Activated naive CD4-positive, alpha-beta T cell treated with anti-CD3 and anti-CD28 coated beads, Interleukin-2, amount 50 U/mL, for 16 hours (primary cell): ENCODE data around the gene RPS19.
"Not testable (repeated sequence)": the region's sequence is repeated elsewhere in the genome, so short reads cannot be mapped to it uniquely, and the experiment has no call there.

Experiments used
- DNase-seq: peaks from one replicate; pipeline ENCODE4 v3.0.0-alpha.2; 2020

Gene RPS19

GRCh38 chr19:41860419-41861115 is 512 bp downstream of the RPS19 start:
- peak; percentile 56 for DNase-seq

- DNase-seq = no peak
Measured at GRCh38 chr19:41861116-41861768, 1.2 kb downstream of the RPS19 start.

DNA sequence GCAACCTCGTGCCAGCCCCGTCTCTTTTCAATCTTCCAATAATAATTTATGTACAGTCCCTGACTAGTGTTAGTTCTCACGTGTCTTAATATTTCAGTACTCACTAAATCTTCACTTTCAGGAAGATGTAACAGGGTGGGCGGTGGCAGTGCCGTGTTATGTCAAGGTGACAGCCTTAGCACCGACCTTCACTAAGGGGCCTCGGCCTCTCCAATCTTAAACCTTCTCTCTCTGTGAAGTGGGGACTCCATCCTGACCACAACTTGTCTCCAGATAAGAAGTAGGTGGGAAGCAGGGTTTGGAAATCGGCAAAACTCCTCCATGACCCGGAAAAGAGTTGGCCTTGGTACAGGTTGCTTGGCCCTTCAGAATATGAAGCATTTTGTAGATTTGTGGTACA is 1.8 kb downstream of the RPS19 start:
- no peak for DNase-seq

GRCh38 chr19:41862445-41862986 is 2.5 kb downstream of the RPS19 start:
- DNase-seq = no peak

- DNase-seq = no peak
Measured at GRCh38 chr19:41863209-41863931, 3.3 kb downstream of the RPS19 start.

DNA sequence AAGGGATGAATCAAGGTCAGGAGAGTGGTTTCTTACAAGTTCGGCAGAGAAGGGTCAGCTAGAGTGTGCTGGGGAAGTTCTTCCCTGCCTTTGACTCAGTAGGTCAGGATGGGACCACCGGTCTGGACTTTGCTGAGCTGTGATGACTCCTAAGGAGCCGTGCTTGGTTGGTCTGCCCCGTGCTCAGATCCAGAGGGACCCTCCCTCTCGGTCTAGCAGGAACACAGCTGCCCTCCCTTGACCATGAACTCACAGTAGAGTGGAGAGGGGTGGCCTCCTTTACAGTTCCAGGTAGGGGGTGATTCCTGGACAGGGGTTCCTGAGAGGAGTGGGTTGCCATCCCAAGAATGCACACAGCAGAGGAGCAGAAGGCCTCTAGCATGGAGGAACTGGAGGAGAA is 4.3 kb downstream of the RPS19 start:
- no peak for DNase-seq

GRCh38 chr19:41866284-41866683 is 6.2 kb downstream of the RPS19 start:
- no peak for DNase-seq

DNA sequence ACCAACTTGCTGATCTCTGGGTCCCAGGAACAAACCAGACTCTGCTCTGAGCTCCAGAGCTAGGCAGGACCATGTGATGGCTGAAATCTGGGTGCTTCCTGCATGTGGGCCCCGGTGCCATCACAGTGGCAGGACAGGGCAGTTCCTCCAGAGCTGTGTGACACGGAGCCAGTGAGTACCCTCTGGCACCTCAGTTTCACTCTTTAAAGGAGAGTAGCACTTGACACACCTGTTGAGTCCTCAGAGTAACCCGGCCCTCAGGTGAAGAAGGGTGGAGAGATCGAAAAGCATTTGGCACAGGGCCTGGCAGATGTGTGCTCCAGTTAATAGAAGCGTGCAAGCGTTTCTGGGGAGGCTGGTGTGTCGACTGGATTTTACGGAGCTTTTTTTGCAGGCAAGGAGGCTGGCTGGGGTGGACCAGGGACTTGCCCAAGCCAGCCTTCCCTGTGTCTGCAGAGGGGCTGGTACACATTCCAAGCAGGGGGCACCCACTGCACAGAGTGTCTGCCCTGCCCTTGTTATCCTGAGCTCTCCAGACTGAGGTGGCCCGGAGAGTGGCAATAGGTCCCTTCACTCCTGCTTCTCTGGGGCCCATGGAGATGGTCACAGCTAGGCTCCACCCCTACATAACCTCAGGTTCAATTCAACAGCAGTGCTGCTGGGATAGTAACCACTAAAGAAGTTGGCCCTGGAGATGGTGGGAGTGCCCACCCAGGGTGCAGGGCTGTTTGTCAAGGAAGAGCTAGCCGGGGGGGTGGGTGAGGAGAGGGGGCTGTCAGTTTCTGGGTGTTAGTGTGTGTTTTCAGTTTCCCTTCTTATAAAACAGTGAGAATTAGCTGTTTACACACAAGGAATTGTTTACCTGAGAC is 8.3 kb downstream of the RPS19 start:
- DNase-seq = no peak

GRCh38 chr19:41868989-41869300 is 8.9 kb downstream of the RPS19 start:
- no peak for DNase-seq

DNA sequence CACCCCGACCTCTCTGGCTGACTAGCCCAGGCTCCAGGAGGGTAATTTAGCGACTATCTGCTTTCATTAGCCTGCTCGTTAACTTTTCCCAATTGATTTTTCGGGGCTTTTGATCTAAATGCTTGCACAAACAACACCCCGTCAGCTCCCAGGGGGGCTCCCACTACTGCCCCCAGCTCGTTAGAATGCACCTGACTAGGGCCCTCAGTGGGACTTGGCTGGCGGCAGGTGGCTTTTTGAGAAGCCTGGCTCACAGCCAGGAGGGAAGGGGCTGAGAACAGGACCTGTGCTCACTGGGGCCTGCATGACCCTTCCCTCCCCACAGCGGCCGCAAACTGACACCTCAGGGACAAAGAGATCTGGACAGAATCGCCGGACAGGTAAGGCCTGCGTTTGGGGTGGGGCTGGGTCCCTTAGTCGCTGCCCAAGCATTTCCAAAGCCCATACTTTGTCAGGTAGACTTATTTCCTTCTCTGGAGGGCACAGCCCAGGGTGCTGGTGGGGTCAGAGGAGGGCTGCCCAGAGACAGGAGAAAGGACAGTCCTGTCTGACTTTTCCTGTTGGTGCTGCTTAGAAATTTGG is 9.4 kb downstream of the RPS19 start:
- no peak for DNase-seq

- no peak for DNase-seq
Measured at GRCh38 chr19:41870401-41870873, 10.4 kb downstream of the RPS19 start.

DNA sequence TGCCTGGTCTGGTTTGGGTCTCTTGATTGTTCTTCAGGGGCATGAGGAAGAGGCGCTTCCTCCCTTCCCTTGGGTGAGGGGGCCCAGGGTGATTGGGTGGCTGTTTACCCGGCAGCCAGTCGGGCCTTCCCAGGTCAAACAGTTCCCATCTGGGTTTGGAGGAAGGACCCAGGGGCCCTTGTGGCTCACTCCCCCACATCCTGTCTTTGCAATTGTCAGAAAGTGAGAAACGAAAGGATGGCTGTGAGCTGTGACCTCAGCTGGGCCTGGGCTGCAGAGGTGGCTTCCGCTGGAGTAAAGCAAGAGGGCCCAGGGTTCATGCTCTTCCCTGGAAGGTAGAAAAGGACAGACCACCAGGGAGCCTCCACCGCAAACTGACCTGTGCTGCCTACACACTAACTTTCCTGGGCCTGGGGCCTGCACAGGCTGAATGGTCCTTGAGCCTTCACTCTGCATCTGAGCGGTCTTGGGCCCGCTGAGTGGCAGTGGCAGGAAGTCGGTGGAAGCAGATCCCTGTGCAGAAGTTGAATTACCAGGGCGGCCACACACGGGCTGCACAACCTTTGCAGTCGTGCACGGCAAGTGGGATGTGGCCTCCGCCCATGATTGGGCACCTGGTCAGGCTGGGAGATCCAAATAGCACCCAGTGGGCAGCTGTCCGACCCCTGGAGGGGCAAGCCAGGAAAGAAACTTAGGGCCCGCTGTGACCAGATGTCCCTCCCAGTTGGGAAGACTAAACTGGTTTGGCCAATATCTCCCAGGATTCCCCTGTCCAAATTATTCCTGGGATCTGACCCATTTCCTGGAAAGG is 11.7 kb downstream of the RPS19 start:
- DNase-seq = peak; percentile 51

DNA sequence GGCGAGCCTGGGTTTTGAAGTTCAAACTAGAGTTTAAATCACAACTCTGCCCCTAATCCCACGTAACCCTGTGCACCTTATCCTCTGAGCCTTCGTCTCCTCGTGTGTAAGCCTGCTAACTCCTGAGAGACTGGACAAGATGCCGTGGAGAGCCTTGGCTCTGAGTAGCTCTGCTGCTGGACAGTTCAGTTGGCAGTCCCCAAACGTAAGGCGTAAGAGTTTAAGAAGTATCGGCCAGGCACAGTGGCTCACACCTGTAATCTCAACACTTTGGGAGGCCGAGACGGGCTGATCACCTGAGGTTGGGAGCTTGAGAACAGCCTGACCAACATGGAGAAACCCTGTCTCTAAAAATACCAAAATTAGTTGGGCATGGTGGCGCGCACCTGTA is 12.3 kb downstream of the RPS19 start:
- DNase-seq = no peak

DNA sequence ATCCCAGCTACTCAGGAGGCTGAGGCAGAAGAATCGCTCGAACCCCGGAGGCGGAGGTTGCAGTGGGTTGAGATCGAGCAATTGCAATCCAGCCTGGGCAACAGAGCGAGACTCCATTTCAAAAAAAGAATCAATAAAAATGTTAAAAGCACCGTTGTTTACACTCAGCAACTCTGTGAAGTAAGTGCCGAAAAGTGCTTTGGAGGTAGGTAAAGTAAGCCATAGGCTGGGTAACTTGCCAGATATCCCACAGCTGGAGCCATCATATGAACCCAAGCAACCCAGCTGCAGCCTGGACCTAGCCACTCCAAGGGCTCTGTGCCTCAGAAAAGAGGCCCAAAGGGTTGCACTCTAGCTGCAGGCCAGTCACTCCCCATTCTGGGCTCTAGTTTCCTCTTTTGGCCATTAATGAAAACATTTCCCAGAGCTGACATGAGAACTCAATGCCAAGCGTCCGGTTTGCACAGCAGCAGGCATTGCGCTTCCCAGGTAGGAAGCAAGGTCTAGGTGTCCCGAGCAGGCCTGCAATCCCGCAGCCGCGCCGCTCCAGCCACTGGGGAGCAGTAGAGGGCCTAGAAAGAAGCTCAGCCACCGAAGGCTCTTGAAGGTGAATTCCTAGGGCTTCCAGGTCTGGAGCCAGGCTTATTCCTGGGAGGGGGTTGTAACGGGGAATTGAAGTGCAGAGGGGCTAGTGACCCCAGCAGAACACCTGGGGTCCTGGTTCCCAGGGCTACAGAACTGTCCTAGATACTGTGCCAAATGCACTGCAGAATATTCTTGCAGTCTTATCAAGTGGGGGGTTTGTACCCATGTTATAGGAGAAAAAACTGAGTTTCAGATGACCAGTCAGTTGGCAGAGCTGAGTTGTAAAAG is 13.0 kb downstream of the RPS19 start:
- peak; percentile 72 for DNase-seq

DNA sequence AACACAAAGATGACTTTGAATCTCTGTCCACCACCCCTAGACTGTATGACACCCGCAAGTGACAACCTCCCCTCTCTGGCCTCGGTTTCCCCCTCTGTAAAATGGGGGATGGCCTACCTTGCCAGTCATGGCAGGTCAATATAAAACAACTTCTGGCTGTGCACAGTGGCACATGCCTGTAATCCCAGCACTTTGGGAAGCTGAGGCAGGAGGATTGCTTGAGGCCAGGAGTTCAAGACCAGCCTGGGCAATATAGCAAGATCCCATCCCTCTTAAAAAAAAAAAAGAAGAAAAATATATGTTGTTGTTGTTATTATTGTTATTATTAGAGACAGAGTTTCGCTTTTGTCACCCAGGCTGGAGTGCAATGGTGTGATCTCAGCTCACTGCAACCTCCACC is 15.9 kb downstream of the RPS19 start:
- DNase-seq = not testable (repeated sequence)

DNA sequence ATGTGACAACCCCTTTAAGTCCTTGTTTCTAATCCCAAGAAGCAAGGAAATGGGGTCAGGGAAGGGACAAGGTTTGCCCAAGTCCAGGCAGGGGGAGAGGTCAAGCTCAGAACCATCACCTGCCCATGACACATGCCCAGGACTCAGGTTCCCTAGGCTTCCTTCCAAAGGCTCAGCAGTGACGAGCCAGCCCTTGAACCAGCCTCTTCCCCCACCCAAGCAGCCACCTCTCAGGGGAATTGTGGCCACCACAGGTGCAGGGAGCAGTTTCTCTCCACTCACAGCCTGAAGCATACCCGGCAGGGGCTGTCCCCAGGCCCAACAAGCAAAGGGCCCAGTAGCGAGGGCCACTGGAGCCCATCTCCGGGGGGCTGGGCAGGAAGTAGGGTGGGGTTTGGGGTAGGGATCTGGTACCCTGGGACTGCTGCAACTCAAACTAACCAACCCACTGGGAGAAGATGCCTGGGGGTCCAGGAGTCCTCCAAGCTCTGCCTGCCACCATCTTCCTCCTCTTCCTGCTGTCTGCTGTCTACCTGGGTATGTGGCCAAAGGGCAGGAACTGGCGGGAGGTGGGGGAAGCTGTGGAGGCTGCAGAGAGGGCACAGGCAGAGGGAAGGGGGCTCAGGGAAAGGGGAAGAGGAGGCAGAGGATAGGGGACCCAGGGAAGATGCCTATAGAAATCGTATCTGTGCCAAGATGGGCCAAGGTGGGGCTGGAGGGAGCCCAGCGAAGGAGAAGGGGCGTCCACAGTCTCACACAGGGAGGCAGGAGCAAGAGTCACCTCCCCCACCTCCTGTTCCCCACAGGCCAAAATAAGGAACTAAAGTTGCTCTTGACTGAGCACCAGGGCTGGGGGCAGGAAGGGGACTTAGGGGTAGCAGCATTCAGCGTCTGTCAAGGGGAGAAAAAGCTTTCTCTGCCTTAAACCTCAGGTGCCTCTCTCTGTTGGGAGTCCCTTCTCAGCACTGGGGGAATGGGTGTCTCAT is 17.1 kb downstream of the RPS19 start, which contains the start of gene CD79A:
Gene CD79A (plus strand): TSS at position 433 of the 986 bp plus-strand sequence. CDS start 26 bp downstream, at position 459.
- no peak for DNase-seq

DNA sequence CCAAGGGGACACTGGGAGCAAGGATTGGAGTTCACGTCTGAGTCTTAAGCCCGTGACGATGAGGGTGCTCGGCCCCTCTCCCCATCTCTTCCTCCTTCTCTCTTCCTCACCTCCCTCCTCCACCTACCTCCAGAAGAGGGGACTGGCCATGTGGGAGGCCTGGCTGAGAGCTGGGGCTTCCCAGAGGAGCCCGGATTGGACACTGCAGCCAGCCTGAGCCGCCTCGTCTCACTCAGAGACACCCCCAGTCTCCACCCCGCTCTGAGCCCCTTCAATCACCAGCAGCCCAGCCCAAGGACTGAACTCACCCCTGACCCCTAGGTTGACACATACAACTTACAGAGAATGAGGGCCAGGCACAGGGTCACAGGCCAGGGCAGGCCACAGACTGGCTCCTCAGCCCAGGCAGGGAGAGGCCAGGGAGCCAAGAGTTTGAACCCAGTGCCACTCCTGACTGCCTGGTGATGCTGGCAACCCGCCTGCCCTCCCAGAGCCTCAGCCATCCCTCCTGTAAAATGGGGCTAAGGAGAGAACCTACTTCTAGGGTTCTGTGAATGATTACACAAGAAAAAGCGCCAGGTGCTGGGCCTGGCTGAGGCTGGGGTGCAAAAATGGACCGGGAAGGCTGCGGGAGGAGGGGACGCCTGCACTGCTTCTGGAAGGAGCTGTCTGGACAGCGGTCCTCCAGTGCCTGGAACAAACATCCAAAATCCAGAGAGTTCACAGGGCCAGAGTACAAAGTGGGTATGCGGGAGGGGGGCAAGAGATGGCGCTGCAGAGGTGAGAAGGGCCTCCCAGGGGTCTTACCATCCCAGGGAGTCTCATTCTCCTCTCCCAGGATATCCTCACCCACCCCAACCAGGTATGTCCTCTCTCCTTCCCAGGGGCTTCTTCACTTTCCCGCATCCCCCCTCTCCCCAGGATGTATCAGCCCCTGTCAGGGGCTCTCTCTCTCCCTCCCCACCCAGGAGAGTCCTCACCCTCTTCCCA is 18.2 kb downstream of the RPS19 start:
- DNase-seq = no peak

- no peak for DNase-seq
Measured at GRCh38 chr19:41879080-41879479, 19.0 kb downstream of the RPS19 start.
